Measurements from ENCODE around the gene INTS3.
A peak's percentile ranks its signal among the peaks of the same experiment; 100 is the strongest.

The INTS3 gene

GRCh38 chr1:153687346-153688125 lies 40.3 kb upstream of the INTS3 start:
- H3K4me3 ChIP-seq (ENCODE audit: low read length), result no peak overlapping the region
- no peaks in the 10 kb centered on the region for H3K9me3 ChIP-seq (replicated peaks; ENCODE audit: insufficient read depth, low read length)
- H3K27me3 ChIP-seq (replicated peaks; ENCODE audit: insufficient read depth, low read length), result peaks cover 23% of the 10 kb centered on the region
- TF ChIP-seq EZH2phosphoT487 (IDR thresholded peaks at IDR 0.05; ENCODE audit: low read length) (no peak), CTCF (IDR thresholded peaks at IDR 0.05; ENCODE audit: low read length) (no peak), EZH2 (optimal IDR thresholded peaks at IDR 0.05; ENCODE audit: low read depth, low read length) (no peak)
- H4K20me1 ChIP-seq (ENCODE audit: insufficient read depth, low read length), result no peaks in the 10 kb centered on the region
- H3K9ac ChIP-seq (ENCODE audit: low read length), result no peak overlapping the region
- H3K9me2 ChIP-seq (replicated peaks; ENCODE audit: insufficient read depth, low read length), result no peaks in the 10 kb centered on the region
- H3K36me3 ChIP-seq (replicated peaks; ENCODE audit: insufficient read depth, low read length), result no peaks in the 10 kb centered on the region
- H2AFZ ChIP-seq (ENCODE audit: low read length), result peak overlapping the region; percentile 24; the same call in 1 of the 2 replicates
- H3K79me2 ChIP-seq (ENCODE audit: low read length), result no peaks in the 10 kb centered on the region
- no peak overlapping the region for H3K27ac ChIP-seq (ENCODE audit: low read length)
- no peaks in the 10 kb centered on the region for H3F3A ChIP-seq (ENCODE audit: insufficient read depth, low read length)
- no peaks in the 10 kb centered on the region for H3K4me1 ChIP-seq (ENCODE audit: low read length)
- H3K4me2 ChIP-seq (ENCODE audit: low read depth, low read length), result no peak overlapping the region
- DNase-seq, result no peak

GRCh38 chr1:153688276-153688675 lies 39.6 kb upstream of the INTS3 start:
- no peak overlapping the region for H3K4me3 ChIP-seq (ENCODE audit: low read length)
- H2AFZ ChIP-seq (ENCODE audit: low read length), result no peak overlapping the region
- H3K4me1 ChIP-seq (ENCODE audit: low read length), result no peaks in the 10 kb centered on the region
- DNase-seq, result no peak
- H3K4me2 ChIP-seq (ENCODE audit: low read depth, low read length), result no peak overlapping the region
- H4K20me1 ChIP-seq (ENCODE audit: insufficient read depth, low read length), result no peaks in the 10 kb centered on the region
- H3K9me2 ChIP-seq (replicated peaks; ENCODE audit: insufficient read depth, low read length), result no peaks in the 10 kb centered on the region
- no peak for TF ChIP-seq EZH2 (optimal IDR thresholded peaks at IDR 0.05; ENCODE audit: low read depth, low read length)
- no peak for TF ChIP-seq EZH2phosphoT487 (IDR thresholded peaks at IDR 0.05; ENCODE audit: low read length)
- TF ChIP-seq CTCF (IDR thresholded peaks at IDR 0.05; ENCODE audit: low read length), result no peak
- no peaks in the 10 kb centered on the region for H3F3A ChIP-seq (ENCODE audit: insufficient read depth, low read length)
- H3K9me3 ChIP-seq (replicated peaks; ENCODE audit: insufficient read depth, low read length), result no peaks in the 10 kb centered on the region
- no peaks in the 10 kb centered on the region for H3K36me3 ChIP-seq (replicated peaks; ENCODE audit: insufficient read depth, low read length)
- peaks cover 18% of the 10 kb centered on the region for H3K27me3 ChIP-seq (replicated peaks; ENCODE audit: insufficient read depth, low read length)
- no peak overlapping the region for H3K9ac ChIP-seq (ENCODE audit: low read length)
- H3K79me2 ChIP-seq (ENCODE audit: low read length), result no peaks in the 10 kb centered on the region
- no peak overlapping the region for H3K27ac ChIP-seq (ENCODE audit: low read length)

GRCh38 chr1:153688736-153689328 lies 39.0 kb upstream of the INTS3 start:
- H3K36me3 ChIP-seq (replicated peaks; ENCODE audit: insufficient read depth, low read length), result no peaks in the 10 kb centered on the region
- H3K4me1 ChIP-seq (ENCODE audit: low read length), result no peaks in the 10 kb centered on the region
- no peaks in the 10 kb centered on the region for H3K9me2 ChIP-seq (replicated peaks; ENCODE audit: insufficient read depth, low read length)
- no peak overlapping the region for H3K9ac ChIP-seq (ENCODE audit: low read length)
- H3F3A ChIP-seq (ENCODE audit: insufficient read depth, low read length), result no peaks in the 10 kb centered on the region
- no peaks in the 10 kb centered on the region for H3K79me2 ChIP-seq (ENCODE audit: low read length)
- no peak overlapping the region for H3K4me2 ChIP-seq (ENCODE audit: low read depth, low read length)
- H3K4me3 ChIP-seq (ENCODE audit: low read length), result no peak overlapping the region
- TF ChIP-seq EZH2phosphoT487 (IDR thresholded peaks at IDR 0.05; ENCODE audit: low read length) (no peak), CTCF (IDR thresholded peaks at IDR 0.05; ENCODE audit: low read length) (no peak), EZH2 (optimal IDR thresholded peaks at IDR 0.05; ENCODE audit: low read depth, low read length) (no peak)
- no peak overlapping the region for H2AFZ ChIP-seq (ENCODE audit: low read length)
- H3K27ac ChIP-seq (ENCODE audit: low read length), result no peak overlapping the region
- DNase-seq, result no peak
- no peaks in the 10 kb centered on the region for H3K9me3 ChIP-seq (replicated peaks; ENCODE audit: insufficient read depth, low read length)
- H4K20me1 ChIP-seq (ENCODE audit: insufficient read depth, low read length), result no peaks in the 10 kb centered on the region
- H3K27me3 ChIP-seq (replicated peaks; ENCODE audit: insufficient read depth, low read length), result peaks cover 12% of the 10 kb centered on the region
